T-helper 22 cell (primary cell): ENCODE data around the gene CDKAL1.

Experiments
- DNase-seq: peaks from one replicate; pipeline ENCODE4 v3.0.0-alpha.2; 2020; ENCODE audit warnings: low read depth

The CDKAL1 gene

GRCh38 chr6:21109391-21110178, 575.3 kb downstream of the CDKAL1 start:
- no peak for DNase-seq

GRCh38 chr6:21110684-21111083, 576.4 kb downstream of the CDKAL1 start:
- no peak for DNase-seq

- DNase-seq = no peak
These were observed 577.0 kb downstream of the CDKAL1 start for GRCh38 chr6:21111093-21111725.

DNA sequence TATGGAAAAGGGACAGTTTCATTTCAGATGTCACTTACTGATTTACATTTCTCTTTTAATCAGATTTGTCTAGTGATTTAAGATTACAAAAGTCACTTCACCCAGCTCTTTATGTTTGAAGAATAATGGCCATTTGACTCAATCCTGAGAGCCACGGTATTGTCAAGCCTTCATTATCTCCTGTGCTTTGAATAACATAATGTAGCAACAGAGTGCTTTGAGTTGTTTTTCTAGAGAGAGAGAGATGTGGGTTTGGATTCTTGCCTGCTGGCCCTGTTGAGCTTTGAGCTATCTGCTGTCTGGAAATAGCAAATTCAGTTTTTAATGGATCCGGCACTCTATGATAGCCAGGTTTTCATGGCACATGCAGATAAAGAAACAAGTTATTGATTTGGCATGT, 580.9 kb downstream of the CDKAL1 start:
- DNase-seq = no peak

DNA sequence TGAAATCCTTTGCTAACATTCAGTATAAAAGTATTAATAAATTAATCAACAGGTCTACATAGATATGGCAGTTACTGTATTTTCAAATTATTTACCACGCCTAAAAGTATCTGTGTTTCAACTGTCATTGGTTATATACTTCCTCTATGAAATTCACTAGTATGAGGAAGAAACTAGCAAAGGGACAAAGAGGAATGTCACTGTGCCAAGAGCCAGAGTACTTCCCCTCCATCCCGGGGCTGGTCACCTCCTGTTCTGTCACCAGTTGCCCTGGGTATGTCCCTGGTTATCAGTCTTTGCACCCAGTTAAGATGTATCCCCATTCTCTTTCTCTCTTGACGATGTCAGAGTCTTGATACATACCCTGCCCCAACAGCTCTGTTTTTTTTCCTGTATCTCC, 582.5 kb downstream of the CDKAL1 start:
- no peak for DNase-seq

- DNase-seq = no peak
These were observed 584.0 kb downstream of the CDKAL1 start for GRCh38 chr6:21118216-21118780.

DNA sequence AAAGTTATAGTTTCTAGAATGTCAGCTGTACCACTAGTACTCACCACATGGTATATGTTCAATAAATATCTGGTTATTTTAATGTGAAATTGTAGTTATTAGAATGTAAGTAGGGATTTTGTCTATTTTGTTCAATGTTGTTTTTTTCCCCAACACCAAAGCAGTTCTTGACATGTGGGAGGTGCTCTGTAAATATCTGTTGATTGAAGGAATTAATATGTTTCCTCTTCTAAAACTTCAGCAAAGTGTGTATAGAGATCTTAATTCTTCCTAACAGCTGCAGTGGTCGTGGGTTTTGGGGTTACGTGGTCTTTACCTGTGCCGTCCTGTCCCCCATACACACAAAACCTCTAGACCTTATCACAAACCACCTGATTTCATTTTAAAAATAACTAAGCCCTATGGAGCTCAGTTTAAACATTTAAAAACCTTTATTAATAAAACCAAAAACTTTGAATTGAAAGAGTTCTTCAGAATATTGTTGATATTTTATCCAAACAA, 587.4 kb downstream of the CDKAL1 start:
- DNase-seq = no peak

DNA sequence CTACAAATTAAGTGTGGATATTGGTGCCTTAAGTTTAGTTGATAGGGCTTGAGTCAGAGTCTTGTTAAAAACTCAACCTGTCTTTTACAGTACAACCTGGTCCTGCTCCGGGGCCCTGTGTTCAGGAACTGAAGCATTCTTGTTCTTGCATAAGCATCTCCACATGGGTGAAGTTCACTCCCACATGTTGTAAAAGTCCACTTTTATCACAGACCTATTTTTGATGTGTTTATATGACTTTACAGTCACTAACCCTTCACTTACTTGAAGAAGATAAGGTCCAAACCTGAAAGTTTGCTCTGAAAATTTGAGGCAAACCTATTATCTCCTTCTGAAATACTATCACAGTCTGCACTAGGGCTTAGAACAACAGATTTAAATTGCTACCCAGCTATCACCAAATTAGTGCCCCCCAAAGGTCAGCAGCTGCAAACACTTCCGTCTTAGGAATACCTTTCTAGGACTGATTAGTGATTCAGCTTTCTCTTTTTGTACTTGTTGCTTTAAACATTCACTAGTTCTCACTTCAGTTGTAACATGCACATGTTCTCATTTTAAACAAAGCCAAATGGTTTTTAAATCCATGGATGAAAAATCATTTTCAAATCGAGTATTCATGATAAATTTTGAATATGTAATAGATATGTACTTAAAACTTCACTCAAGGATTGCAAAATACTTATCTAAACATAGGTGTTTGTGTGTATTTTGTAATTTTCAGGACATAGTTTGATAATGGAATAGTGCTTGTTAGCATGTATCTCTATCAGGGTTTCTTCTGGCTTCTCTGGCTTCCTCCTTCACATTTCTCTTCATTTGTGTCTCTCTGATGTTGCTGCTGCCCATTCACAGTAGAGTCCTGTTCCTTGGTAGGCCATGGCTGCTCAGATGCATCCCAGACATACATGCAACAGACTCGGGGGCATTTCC, 589.5 kb downstream of the CDKAL1 start:
- no peak for DNase-seq

DNA sequence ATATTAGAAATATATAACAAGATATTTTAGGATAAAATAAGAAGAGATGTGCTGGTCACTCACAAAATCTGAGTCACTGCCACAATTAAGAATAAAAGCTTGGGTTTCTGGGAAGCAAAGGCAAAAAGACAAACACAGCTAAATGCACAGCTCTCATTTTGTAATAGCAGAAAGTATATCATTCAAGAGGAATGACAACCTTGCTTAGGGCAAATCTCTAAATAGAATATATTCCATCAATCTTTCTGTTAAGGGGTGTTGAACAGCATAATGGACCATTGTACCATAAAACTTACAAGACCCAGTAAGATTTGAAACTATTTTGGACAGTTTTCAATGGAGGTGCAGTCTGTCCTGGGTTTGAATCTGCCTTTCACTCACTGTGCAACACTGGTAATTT, 594.3 kb downstream of the CDKAL1 start:
- no peak for DNase-seq

GRCh38 chr6:21131406-21131805, 597.1 kb downstream of the CDKAL1 start:
- no peak for DNase-seq

- DNase-seq = no peak
These were observed 598.2 kb downstream of the CDKAL1 start for GRCh38 chr6:21132446-21132845.

DNA sequence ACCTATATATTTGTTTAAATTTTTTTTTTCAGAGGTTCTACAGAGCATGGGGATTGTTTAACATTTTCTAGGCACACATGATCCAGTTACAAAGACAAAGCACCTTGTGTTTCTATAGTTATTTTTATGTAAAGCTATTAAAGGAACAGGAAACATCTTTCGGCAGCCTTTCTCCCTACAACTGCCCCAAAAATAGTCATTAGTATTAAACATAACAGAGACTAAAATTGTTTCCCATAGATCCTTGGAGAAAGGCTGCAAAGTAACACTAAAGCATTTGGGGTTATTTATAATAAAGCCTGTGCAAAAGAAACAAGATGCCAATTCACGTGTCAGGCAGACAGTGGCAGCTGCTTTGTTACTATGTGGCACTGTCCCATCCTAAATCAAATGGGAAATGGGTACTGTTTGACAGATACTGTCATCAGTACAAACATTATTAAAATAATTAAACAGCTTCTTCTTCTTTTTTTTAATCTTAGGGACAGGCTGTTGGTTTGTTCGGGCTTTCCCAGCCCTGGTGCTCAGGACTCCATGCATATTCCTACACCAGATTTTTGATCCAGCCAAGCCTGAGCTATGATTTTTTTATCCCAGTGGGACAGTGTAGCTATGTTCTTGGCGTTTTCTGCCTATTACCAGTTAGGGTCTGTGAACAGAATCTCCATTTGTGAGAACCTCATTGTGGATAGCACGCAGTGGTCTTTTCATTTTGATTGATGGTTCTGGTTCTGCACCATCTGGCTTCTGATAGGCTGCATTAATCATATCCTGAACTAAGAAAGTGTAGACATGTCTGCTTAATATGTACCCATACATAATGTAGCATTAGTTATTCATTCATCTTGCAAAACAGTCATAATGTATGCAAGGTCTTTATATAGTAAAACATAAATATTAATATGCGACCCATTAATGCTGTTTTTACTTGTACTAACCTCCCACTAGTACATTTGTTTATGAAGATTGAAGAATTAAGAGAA, 598.9 kb downstream of the CDKAL1 start:
- no peak for DNase-seq

DNA sequence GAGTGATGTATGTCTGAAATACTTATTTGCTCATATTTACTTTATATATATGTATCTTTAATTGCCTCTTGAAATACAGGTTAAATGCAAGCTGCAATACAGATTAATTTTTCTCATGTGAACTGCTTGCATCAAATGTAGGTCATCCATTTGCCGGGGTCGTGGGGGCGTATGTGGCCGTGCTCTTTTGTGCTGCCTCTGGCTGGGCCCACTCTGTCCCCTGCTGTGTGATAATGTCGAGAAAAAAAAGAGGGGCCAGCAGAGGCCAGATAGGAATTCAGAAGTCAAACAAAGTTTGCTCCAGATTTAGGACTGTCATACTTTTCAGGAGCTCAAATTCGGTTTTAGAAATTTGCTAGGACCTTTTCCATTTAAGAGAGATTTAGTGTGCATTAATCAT, 599.6 kb downstream of the CDKAL1 start:
- DNase-seq = no peak

DNA sequence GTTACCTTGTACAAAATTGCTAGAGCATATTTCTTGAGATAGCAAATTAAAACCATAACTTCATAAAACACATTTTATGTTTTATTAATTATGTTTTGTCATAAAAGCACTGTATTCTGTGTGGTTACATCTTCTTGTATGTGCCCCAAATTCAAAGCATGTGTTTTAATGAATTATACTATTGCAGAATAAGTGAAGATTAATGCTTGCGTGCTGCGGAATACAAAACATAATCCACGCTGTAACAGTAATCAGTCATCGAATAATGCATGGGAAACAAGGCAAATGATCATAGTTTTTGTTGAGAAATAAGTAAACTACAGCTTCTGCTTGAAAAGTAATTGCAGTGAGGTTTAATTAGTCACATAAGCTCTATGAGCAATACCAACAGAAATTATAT, 600.1 kb downstream of the CDKAL1 start:
- DNase-seq = no peak

DNA sequence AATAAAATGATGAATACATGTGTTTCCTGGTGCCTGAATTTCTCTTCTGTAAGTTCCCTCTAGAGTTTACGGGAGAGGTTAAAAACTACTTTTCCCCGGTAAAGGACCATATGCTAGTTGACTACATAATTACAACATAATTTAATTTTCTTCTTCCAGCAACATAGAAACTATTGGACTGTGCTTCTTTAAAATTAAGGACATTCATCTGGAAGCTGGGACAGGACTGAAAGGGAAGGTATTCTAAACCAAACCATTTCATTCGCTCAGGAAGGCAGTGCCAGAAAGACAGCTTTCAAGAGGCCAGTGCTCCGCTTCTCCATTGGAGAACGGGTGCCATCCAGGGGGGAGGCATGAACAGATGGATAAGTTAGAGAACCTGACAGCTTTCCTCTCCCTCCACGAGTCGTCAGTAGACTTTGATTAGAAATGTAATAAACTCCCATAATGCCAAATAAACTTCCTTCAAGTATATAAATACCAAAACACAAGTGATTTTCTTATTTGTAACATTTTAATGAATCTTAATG, 601.3 kb downstream of the CDKAL1 start:
- DNase-seq = no peak

- no peak for DNase-seq
These were observed 603.6 kb downstream of the CDKAL1 start for GRCh38 chr6:21137700-21138335.

DNA sequence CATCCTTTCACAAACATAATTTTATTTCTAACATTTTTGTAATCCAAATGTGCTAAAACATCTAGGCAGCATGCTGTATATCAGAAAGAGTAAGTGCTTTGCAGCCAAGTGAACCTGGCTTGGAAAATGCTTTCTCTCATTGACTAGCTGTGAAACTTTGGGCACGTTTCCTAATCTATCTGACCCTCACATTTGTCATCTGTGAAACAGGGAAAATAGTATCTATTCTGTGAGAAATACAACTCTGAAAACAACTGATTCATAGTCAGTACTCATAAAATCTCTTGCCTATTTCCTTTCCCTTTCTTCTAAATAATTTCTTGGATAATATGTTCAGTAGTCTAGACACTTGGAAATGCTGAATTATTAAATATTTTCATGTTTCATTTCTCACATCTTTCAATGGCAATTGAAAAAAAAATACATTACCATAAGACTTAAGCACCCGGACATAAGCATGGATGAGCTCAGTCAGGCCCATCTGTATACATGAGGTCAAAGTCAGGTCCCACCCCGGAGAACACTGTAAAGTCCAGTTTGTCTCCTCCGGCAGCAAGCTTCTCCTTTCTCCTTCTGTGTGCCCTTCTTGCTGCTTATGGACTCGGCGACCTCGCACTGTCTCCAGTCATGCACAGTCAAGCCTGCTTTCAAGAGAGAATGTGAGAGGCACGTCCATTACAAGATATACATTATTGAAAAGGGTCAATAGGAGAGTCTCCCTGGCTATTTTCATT, 604.2 kb downstream of the CDKAL1 start:
- no peak for DNase-seq

DNA sequence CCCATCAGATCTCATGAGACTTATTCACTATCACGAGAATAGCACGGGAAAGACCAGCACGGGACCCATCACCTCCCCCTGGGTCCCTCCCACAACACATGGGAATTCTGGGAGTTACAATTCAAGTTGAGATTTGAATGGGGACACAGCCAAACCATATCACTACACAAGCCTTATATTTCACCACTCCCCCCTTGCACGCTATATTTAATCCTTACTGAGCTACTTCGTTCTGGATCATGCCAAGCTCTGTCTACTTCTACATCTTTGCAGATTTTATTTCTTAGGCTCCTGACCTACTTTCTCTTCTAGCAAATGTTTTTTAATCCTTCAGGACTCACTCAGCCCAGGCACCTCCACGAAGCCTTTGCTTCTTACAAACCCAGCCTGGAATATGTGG, 606.7 kb downstream of the CDKAL1 start:
- DNase-seq = no peak

- DNase-seq = no peak
These were observed 607.5 kb downstream of the CDKAL1 start for GRCh38 chr6:21141616-21142303.
